IMR-90 (cell line): ENCODE results near the gene ZNF775. TPM values are rescaled to one million over a fixed set of nuclear protein-coding genes. Genes with fewer than 3 reads are reported as not detected.

Experiments
- ATAC-seq: fragments of 200-7000 bp; cut with Tn5 transposase; 2 replicates; pipeline ENCODE4 v1.9.1; 2020; ENCODE audit warnings: low read depth, mild to moderate bottlenecking, moderate library complexity
- BruUV-seq: library from RNA; stranded (reverse); fragments of 400-500 nt; replicated peaks from 2 replicates; lab custom pipeline; 2021; lab: Mats Ljungman, UMichigan
- CTCF ChIA-PET: fragments of 300-600 bp; formaldehyde crosslinking; extraction: SDS; loops from one replicate; lab custom pipeline; 2021; ENCODE audit warnings: antibody characterized with exemption; lab: Yijun Ruan, JAX
- POLR2A ChIA-PET: fragments of 300-600 bp; sonication (Branson Sonifier 250); formaldehyde crosslinking; loops from one replicate; lab custom pipeline; 2022; ENCODE audit warnings: antibody characterized with exemption; ENCODE audit not compliant: unreplicated experiment; lab: Charles Lee
- DNase-seq: peaks from one replicate; pipeline ENCODE4 v3.0.0; 2013
- H2AFZ ChIP-seq: replicated peaks from 2 replicates; pipeline ENCODE3; 2013; ENCODE audit warnings: low read length, mild to moderate bottlenecking; ENCODE audit not compliant: poor library complexity
- H2AK5ac ChIP-seq: 2 replicates; pipeline ENCODE4 v1.6.1; 2013; ENCODE audit warnings: low read depth, low read length, inconsistent platforms
- H2AK9ac ChIP-seq: replicated peaks from 2 replicates; pipeline ENCODE3; 2013; ENCODE audit warnings: mild to moderate bottlenecking, low read depth, low read length, moderate library complexity; ENCODE audit not compliant: poor library complexity
- H2BK120ac ChIP-seq: 2 replicates; pipeline ENCODE4 v1.6.1; 2013; ENCODE audit warnings: low read depth, low read length, inconsistent platforms
- H2BK15ac ChIP-seq: 3 replicates; pipeline ENCODE4 v1.6.1; 2013; ENCODE audit warnings: low read depth, low read length, inconsistent platforms
- H2BK20ac ChIP-seq: 2 replicates; pipeline ENCODE4 v1.6.1; 2013; ENCODE audit warnings: low read depth, mild to moderate bottlenecking, inconsistent platforms, low read length, moderate library complexity
- H2BK5ac ChIP-seq: 2 replicates; pipeline ENCODE4 v1.6.1; 2013; ENCODE audit warnings: mild to moderate bottlenecking, low read depth, low read length, inconsistent platforms; ENCODE audit not compliant: poor library complexity, severe bottlenecking
- H3K14ac ChIP-seq: replicated peaks from 2 replicates; pipeline ENCODE4 v1.6.1; 2013; ENCODE audit warnings: low read depth, low read length, inconsistent platforms
- H3K18ac ChIP-seq: 2 replicates; pipeline ENCODE4 v1.6.1; 2013; ENCODE audit warnings: low read depth, low read length, control low read depth
- H3K23ac ChIP-seq: 2 replicates; pipeline ENCODE4 v1.6.1; 2013; ENCODE audit warnings: low read depth, low read length, inconsistent platforms
- H3K27ac ChIP-seq: 2 replicates; pipeline ENCODE4 v1.5.1; 2013; ENCODE audit warnings: mild to moderate bottlenecking, control low read depth, low read length; ENCODE audit not compliant: insufficient read depth
- H3K27me3 ChIP-seq: 2 replicates; pipeline ENCODE4 v1.6.1; 2013; ENCODE audit warnings: low read length; ENCODE audit not compliant: control insufficient read depth, insufficient read depth
- H3K36me3 ChIP-seq: 2 replicates; pipeline ENCODE4 v1.6.1; 2013; ENCODE audit warnings: low read length, mixed read lengths; ENCODE audit not compliant: control insufficient read depth, insufficient read depth
- H3K4ac ChIP-seq: 2 replicates; pipeline ENCODE4 v1.6.1; 2013; ENCODE audit warnings: low read depth, low read length, inconsistent platforms
- H3K4me1 ChIP-seq: 2 replicates; pipeline ENCODE4 v1.6.1; 2013; ENCODE audit warnings: low read length, mixed read lengths; ENCODE audit not compliant: control insufficient read depth, insufficient read depth
- H3K4me2 ChIP-seq: 2 replicates; pipeline ENCODE4 v1.6.1; 2013; ENCODE audit warnings: low read depth, mild to moderate bottlenecking, control low read depth, low read length, moderate library complexity
- H3K4me3 ChIP-seq: 2 replicates; pipeline ENCODE4 v1.5.1; 2013; ENCODE audit warnings: low read depth, mild to moderate bottlenecking, control low read depth, low read length, moderate library complexity; ENCODE audit not compliant: insufficient read depth
- H3K56ac ChIP-seq: 2 replicates; pipeline ENCODE4 v1.6.1; 2013; ENCODE audit warnings: low read length, inconsistent platforms; ENCODE audit not compliant: insufficient read depth; ENCODE audit errors: extremely low read depth
- H3K79me1 ChIP-seq, 2 experiments: 2 replicates each; pipeline ENCODE4 v1.6.1; 2013; ENCODE audit warnings: low read length in 2 of 2, inconsistent platforms in 1 of 2, low read depth in 1 of 2
- H3K9ac ChIP-seq: 2 replicates; pipeline ENCODE4 v1.6.1; 2013; ENCODE audit warnings: low read depth, low read length, control low read depth
- H3K9me1 ChIP-seq: 2 replicates; pipeline ENCODE4 v1.6.1; 2013; ENCODE audit warnings: low read length, inconsistent platforms; ENCODE audit not compliant: insufficient read depth
- H3K9me3 ChIP-seq: 2 replicates; pipeline ENCODE4 v1.6.1; 2013; ENCODE audit warnings: low read length; ENCODE audit not compliant: control insufficient read depth, insufficient read depth
- H4K20me1 ChIP-seq: 2 replicates; pipeline ENCODE4 v1.6.1; 2013; ENCODE audit warnings: low read length, inconsistent platforms; ENCODE audit not compliant: insufficient read depth
- H4K5ac ChIP-seq: 2 replicates; pipeline ENCODE4 v1.6.1; 2013; ENCODE audit warnings: mild to moderate bottlenecking, low read depth, low read length, control low read depth
- H4K8ac ChIP-seq, 2 experiments: 2 replicates each; pipeline ENCODE4 v1.6.1; 2013; ENCODE audit warnings: low read depth in 2 of 2, low read length in 2 of 2, control low read depth in 1 of 2, inconsistent platforms in 1 of 2
- H4K91ac ChIP-seq: 2 replicates; pipeline ENCODE4 v1.6.1; 2013; ENCODE audit warnings: low read depth, low read length, inconsistent platforms; ENCODE audit not compliant: insufficient read depth
- CEBPB ChIP-seq: IDR thresholded peaks from 2 replicates; pipeline ENCODE4 v1.6.1; 2012; ENCODE audit warnings: low read depth, low read length, improper control_type of control experiment
- CHD1 ChIP-seq: IDR thresholded peaks from 2 replicates; pipeline ENCODE4 v1.6.1; 2012; ENCODE audit warnings: low read depth, low read length, improper control_type of control experiment
- ELK1 ChIP-seq: fragments of 150-350 bp; IDR thresholded peaks from 2 replicates; pipeline ENCODE4 v1.6.1; 2016; ENCODE audit warnings: low read depth, mild to moderate bottlenecking, low read length, moderate library complexity, borderline replicate concordance
- FOS ChIP-seq: fragments of 150-350 bp; IDR thresholded peaks from 2 replicates; pipeline ENCODE4 v1.6.1; 2016; ENCODE audit warnings: low read depth, low read length
- MAFK ChIP-seq: IDR thresholded peaks from 2 replicates; pipeline ENCODE4 v1.6.1; 2012; ENCODE audit warnings: low read depth, low read length, improper control_type of control experiment
- MAZ ChIP-seq: IDR thresholded peaks from 2 replicates; pipeline ENCODE4 v1.6.1; 2012; ENCODE audit warnings: low read depth, mild to moderate bottlenecking, low read length, improper control_type of control experiment, moderate library complexity, borderline replicate concordance
- MXI1 ChIP-seq: IDR thresholded peaks from 2 replicates; pipeline ENCODE4 v1.6.1; 2012; ENCODE audit warnings: low read depth, mild to moderate bottlenecking, low read length, moderate library complexity, borderline replicate concordance
- NFE2L2 ChIP-seq: fragments of 150-350 bp; IDR thresholded peaks from 2 replicates; pipeline ENCODE4 v1.6.1; 2016; ENCODE audit warnings: low read depth, mild to moderate bottlenecking, low read length
- RAD21 ChIP-seq: IDR thresholded peaks from 2 replicates; pipeline ENCODE4 v1.6.1; 2012; ENCODE audit warnings: low read length, improper control_type of control experiment
- RCOR1 ChIP-seq: IDR thresholded peaks from 2 replicates; pipeline ENCODE4 v1.6.1; 2012; ENCODE audit warnings: mild to moderate bottlenecking, low read length, improper control_type of control experiment; ENCODE audit not compliant: insufficient replicate concordance
- RFX5 ChIP-seq: IDR thresholded peaks from 2 replicates; pipeline ENCODE4 v1.8.0; 2012; ENCODE audit warnings: low read depth, mild to moderate bottlenecking, low read length, moderate library complexity
- SMC3 ChIP-seq: fragments of 150-350 bp; IDR thresholded peaks from 2 replicates; pipeline ENCODE4 v1.6.1; 2016; ENCODE audit warnings: low read depth, mild to moderate bottlenecking, antibody characterized with exemption, low read length, moderate library complexity
- USF2 ChIP-seq: fragments of 150-350 bp; IDR thresholded peaks from 2 replicates; pipeline ENCODE4 v1.6.1; 2017; ENCODE audit warnings: mild to moderate bottlenecking, antibody characterized with exemption, low read length, low read depth
- WGBS, 2 experiments: methylation state at CpG; one replicate each; pipeline versions ENCODE4 v1.1.5 to v1.1.7; 2013; ENCODE audit warnings: missing lambda C conversion rate in 2 of 2; ENCODE audit not compliant: insufficient read length in 1 of 2; ENCODE audit errors: extremely low coverage in 2 of 2; 5-methylcytosine and 5-hydroxymethylcytosine counted together
- dilution Hi-C: fragments of 300-500 bp; cut with HindIII; formaldehyde crosslinking; loops from one replicate; pipeline ENCODE4 v1.14.3; 2018; ENCODE audit warnings: low sequenced_read_pairs; ENCODE audit not compliant: unreplicated experiment
- in situ Hi-C: fragments of 300-500 bp; cut with MboI; formaldehyde crosslinking; loops from 3 replicates; pipeline ENCODE4 v1.14.3; 2019; ENCODE audit warnings: low sequenced_read_pairs, inconsistent platforms, mixed read lengths
- intact Hi-C: fragments of 100-400 bp; cut with micrococcal nuclease; formaldehyde crosslinking; loops from 2 replicates; pipeline ENCODE4 v1.10.0; 2022
- polyA plus RNA-seq, 3 experiments: library from polyadenylated mRNA; depleted of rRNA; stranded (reverse); fragments of >200 nt; gene quantifications; 2 replicates each; pipeline ENCODE4 v1.2.3, GENCODE V29; 2012; ENCODE audit warnings: low replicate concordance in 1 of 3
- total RNA-seq: library from RNA; depleted of rRNA; stranded (reverse); fragments of >200 nt; gene quantifications from 2 replicates; pipeline ENCODE4 v1.2.3, GENCODE V29; 2012
- TF ChIP-seq, protein P1 (sequence below): conservative IDR thresholded peaks from 2 replicates; pipeline ENCODE4 v1.5.1; 2012; ENCODE audit warnings: mild to moderate bottlenecking, low read depth, low read length, improper control_type of control experiment

The ZNF775 gene
- total and polyA plus RNA-seq, 2 of the 4 experiments (the other 2 are of a cell fraction), result 1.4 to 2.6 TPM

GRCh38 chr7:150329331-150330120 is 49.6 kb upstream of the ZNF775 start:
- Histone ChIP-seq H3K27ac (no peak overlapping the region), H3K14ac (no peak overlapping the region), H3K4me3 (no peak overlapping the region), H3K18ac (no peak overlapping the region), H4K91ac (no peak overlapping the region), H3K23ac (no peak overlapping the region), H2AK9ac (no peak overlapping the region), H3K4me1 (peaks cover 9% of the 10 kb centered on the region; the same call in 1 of the 2 replicates), H2AFZ (no peak overlapping the region), H4K8ac (no peak overlapping the region), H3K9ac (no peak overlapping the region), H4K5ac (no peak overlapping the region), H2BK20ac (no peak overlapping the region), H2BK120ac (no peak overlapping the region), H3K27me3 (no peaks in the 10 kb centered on the region), H2BK5ac (no peak overlapping the region), H3K4me2 (no peak overlapping the region), H3K56ac (no peak overlapping the region), H3K79me1 (no peaks in the 10 kb centered on the region), H3K4ac (no peak overlapping the region), H4K20me1 (no peaks in the 10 kb centered on the region), H3K9me3 (no peaks in the 10 kb centered on the region), H2AK5ac (no peak overlapping the region), H3K36me3 (no peaks in the 10 kb centered on the region), H3K9me1 (no peaks in the 10 kb centered on the region; the same call in 1 of the 2 replicates), H2BK15ac (no peak overlapping the region)
- in situ Hi-C loops (no loop called here), dilution Hi-C loops (no loop called here), intact Hi-C loops (no loop called here)
- DNase-seq (no peak), ATAC-seq (0 out of 2 replicates have a peak, but pooled peaks have one; percentile 18)
- WGBS, 2 experiments, result 55% methylated on average over 5 of the region's 22 CpGs; no CpG with 5 or more reads in 1 of the 2 experiments
- ChIA-PET POLR2A (interaction anchor here (0.5 kb wide), 1 partner anchor 615 kb away, joined by 6 read pairs; no protein-coding TSS in a partner anchor), CTCF (interaction anchor here (1.4 kb wide), 1 partner anchor 41 kb away, joined by 3 read pairs; no protein-coding TSS in a partner anchor)
- BruUV-seq, result no TSS peak
- no peak for TF ChIP-seq MAFK
- TF ChIP-seq FOS, result no peak
- no peak for TF ChIP-seq USF2
- TF ChIP-seq CHD1, result no peak
- TF ChIP-seq RAD21, result no peak
- no peak for TF ChIP-seq MXI1
- TF ChIP-seq SMC3, result no peak
- TF ChIP-seq, protein P1, sequence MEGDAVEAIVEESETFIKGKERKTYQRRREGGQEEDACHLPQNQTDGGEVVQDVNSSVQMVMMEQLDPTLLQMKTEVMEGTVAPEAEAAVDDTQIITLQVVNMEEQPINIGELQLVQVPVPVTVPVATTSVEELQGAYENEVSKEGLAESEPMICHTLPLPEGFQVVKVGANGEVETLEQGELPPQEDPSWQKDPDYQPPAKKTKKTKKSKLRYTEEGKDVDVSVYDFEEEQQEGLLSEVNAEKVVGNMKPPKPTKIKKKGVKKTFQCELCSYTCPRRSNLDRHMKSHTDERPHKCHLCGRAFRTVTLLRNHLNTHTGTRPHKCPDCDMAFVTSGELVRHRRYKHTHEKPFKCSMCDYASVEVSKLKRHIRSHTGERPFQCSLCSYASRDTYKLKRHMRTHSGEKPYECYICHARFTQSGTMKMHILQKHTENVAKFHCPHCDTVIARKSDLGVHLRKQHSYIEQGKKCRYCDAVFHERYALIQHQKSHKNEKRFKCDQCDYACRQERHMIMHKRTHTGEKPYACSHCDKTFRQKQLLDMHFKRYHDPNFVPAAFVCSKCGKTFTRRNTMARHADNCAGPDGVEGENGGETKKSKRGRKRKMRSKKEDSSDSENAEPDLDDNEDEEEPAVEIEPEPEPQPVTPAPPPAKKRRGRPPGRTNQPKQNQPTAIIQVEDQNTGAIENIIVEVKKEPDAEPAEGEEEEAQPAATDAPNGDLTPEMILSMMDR, result no peak
- TF ChIP-seq CEBPB, result no peak
- no peak for TF ChIP-seq MAZ
- TF ChIP-seq ELK1, result no peak
- no peak for TF ChIP-seq RCOR1
- TF ChIP-seq NFE2L2, result no peak
- TF ChIP-seq RFX5, result no peak
